ENCODE results near the gene ASB6. TPM values are rescaled to one million over a fixed set of nuclear protein-coding genes. Genes with fewer than 3 reads are reported as not detected.

ASB6 gene
- total RNA-seq, 4 donors from 2014 or later: 21.8 to 54.2 (median 29.6) TPM

GRCh38 chr9:129681924-129682323 lies 40.0 kb upstream of the ASB6 start:
- Histone ChIP-seq H3K27me3 (peaks cover 20% of the 10 kb centered on the region), H3K4me3 (no peak overlapping the region), H3K36me3 (no peaks in the 10 kb centered on the region), H3K4me1 (peaks cover 0 to 5% (median 0%) of the 10 kb centered on the region in 4 donors), H3K9me3 (no peaks in the 10 kb centered on the region), H3K27ac (no peak overlapping the region)
- intact Hi-C loops (cut with DNase I; ENCODE audit: low total_unique reads) (loop anchor here (10.0 kb wide), 1 partner anchor 1653 kb away; no protein-coding TSS in a partner anchor), in situ Hi-C loops (cut with MboI; ENCODE audit: low pct_ligation_motif_present in 1 of 4, low pct_unique_long_range_greater_than_20kb in 1 of 4, low sequenced_read_pairs in 3 of 4) (no loop called here)
- no peak for DNase-seq
- TF ChIP-seq EP300 (IDR thresholded peaks at IDR 0.05; ENCODE audit: low read depth) (no peak), POLR2AphosphoS5 (IDR thresholded peaks at IDR 0.05) (no peak)
- WGBS, 2 donors (ENCODE audit: low coverage in 1 of 2): 74% methylated on average over 11 of the region's 11 CpGs; no CpG with 5 or more reads in 1 of the 2 donors

DNA sequence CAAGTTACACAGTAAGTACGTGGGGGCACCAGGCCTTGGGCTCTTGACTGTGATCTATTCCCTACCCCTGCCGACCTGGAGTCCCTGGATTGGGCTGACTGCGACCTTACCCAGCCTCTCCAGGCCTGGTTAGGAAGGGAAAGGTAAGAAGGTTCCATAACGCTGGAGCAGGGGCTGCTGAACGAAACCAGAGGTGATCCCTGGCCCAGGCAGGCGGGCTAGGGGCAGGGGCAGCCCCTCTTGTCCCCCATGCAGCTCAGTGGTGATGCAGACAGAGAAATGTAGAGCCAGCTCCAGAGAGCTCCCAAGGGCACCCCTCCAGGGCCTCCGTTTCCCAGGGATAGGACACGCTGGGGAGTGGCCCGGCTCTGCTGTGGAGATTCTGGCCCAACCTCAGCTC lies 37.6 kb upstream of the ASB6 start:
- Histone ChIP-seq H3K27ac (no peak overlapping the region), H3K27me3 (peaks cover 38% of the 10 kb centered on the region), H3K36me3 (no peaks in the 10 kb centered on the region), H3K4me1 (peaks cover 0 to 5% (median 0%) of the 10 kb centered on the region in 4 donors), H3K9me3 (no peaks in the 10 kb centered on the region), H3K4me3 (no peak overlapping the region)
- intact Hi-C loops (cut with DNase I; ENCODE audit: low total_unique reads): no loop called here
- in situ Hi-C loops (cut with MboI; ENCODE audit: low pct_ligation_motif_present in 1 of 4, low pct_unique_long_range_greater_than_20kb in 1 of 4, low sequenced_read_pairs in 3 of 4): no loop called here
- 85% methylated on average over 8 of the region's 9 CpGs; no CpG with 5 or more reads in 1 of the 2 donors for WGBS, 2 donors (ENCODE audit: low coverage in 1 of 2)
- DNase-seq: no peak
- no peak for TF ChIP-seq POLR2AphosphoS5 (IDR thresholded peaks at IDR 0.05)
- TF ChIP-seq CTCF (IDR thresholded peaks at IDR 0.05): no peak
- TF ChIP-seq POLR2A (IDR thresholded peaks at IDR 0.05): no peak
- no peak for TF ChIP-seq EP300 (IDR thresholded peaks at IDR 0.05; ENCODE audit: low read depth)

DNA sequence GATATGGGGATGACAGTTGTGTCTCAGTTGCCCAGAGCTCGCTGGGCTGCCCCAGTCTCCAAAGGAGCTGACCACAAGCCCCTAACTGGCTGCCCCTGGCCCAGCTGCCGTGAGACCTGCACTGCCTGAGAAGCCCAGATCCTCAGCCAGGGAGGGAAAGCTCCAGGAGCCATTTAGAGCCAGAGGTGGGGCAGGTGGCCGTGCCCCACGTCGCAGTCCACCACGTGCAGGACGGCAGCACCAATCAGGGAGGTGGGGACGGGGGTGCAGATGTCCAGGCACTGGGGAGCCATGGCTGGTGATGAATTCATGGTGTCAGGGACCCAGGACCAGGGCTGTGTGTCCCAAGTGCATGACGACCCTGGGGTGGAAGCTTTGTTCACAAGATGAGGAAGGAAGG lies 36.9 kb upstream of the ASB6 start:
- H3K36me3 ChIP-seq: no peaks in the 10 kb centered on the region
- WGBS, 2 donors (ENCODE audit: low coverage in 1 of 2): 47% methylated on average over 7 of the region's 9 CpGs; no CpG with 5 or more reads in 1 of the 2 donors
- DNase-seq: no peak
- no peak for TF ChIP-seq POLR2A (IDR thresholded peaks at IDR 0.05)
- no peak for TF ChIP-seq EP300 (IDR thresholded peaks at IDR 0.05; ENCODE audit: low read depth)
- no peak for TF ChIP-seq POLR2AphosphoS5 (IDR thresholded peaks at IDR 0.05)
- TF ChIP-seq CTCF (IDR thresholded peaks at IDR 0.05): no peak
- no peaks in the 10 kb centered on the region for H3K9me3 ChIP-seq
- no peak overlapping the region for H3K4me3 ChIP-seq
- peaks cover 43% of the 10 kb centered on the region for H3K27me3 ChIP-seq
- intact Hi-C loops (cut with DNase I; ENCODE audit: low total_unique reads): no loop called here
- in situ Hi-C loops (cut with MboI; ENCODE audit: low pct_ligation_motif_present in 1 of 4, low pct_unique_long_range_greater_than_20kb in 1 of 4, low sequenced_read_pairs in 3 of 4): no loop called here
- H3K4me1 ChIP-seq: peaks cover 0 to 5% (median 0%) of the 10 kb centered on the region in 4 donors
- no peak overlapping the region for H3K27ac ChIP-seq

- no peaks in the 10 kb centered on the region for H3K9me3 ChIP-seq
- peaks cover 44% of the 10 kb centered on the region for H3K27me3 ChIP-seq
- peaks cover 0 to 3% (median 0%) of the 10 kb centered on the region in 4 donors for H3K4me1 ChIP-seq
- intact Hi-C loops (cut with DNase I; ENCODE audit: low total_unique reads) (no loop called here), in situ Hi-C loops (cut with MboI; ENCODE audit: low pct_ligation_motif_present in 1 of 4, low pct_unique_long_range_greater_than_20kb in 1 of 4, low sequenced_read_pairs in 3 of 4) (no loop called here)
- no peak for DNase-seq
- TF ChIP-seq POLR2AphosphoS5 (IDR thresholded peaks at IDR 0.05) (no peak), POLR2A (IDR thresholded peaks at IDR 0.05) (no peak), EP300 (IDR thresholded peaks at IDR 0.05; ENCODE audit: low read depth) (no peak), CTCF (IDR thresholded peaks at IDR 0.05) (no peak)
- H3K36me3 ChIP-seq: no peaks in the 10 kb centered on the region
- 59 to 79% methylated on average over 4 to 8 of the region's 9 CpGs for WGBS, 2 donors (ENCODE audit: low coverage in 1 of 2)
- H3K27ac ChIP-seq: no peak overlapping the region
- no peak overlapping the region for H3K4me3 ChIP-seq
Measured at GRCh38 chr9:129677456-129677855, 35.5 kb upstream of the ASB6 start.

GRCh38 chr9:129676975-129677374 lies 35.0 kb upstream of the ASB6 start:
- Histone ChIP-seq H3K27ac (no peak overlapping the region), H3K4me3 (no peak overlapping the region), H3K27me3 (peaks cover 44% of the 10 kb centered on the region), H3K9me3 (no peaks in the 10 kb centered on the region), H3K4me1 (no peaks in the 10 kb centered on the region), H3K36me3 (no peaks in the 10 kb centered on the region)
- WGBS, 2 donors (ENCODE audit: low coverage in 1 of 2): 60 to 61% methylated on average over 2 to 12 of the region's 12 CpGs
- DNase-seq: no peak
- no peak for TF ChIP-seq EP300 (IDR thresholded peaks at IDR 0.05; ENCODE audit: low read depth)
- TF ChIP-seq CTCF (IDR thresholded peaks at IDR 0.05): no peak
- no peak for TF ChIP-seq POLR2A (IDR thresholded peaks at IDR 0.05)
- no peak for TF ChIP-seq POLR2AphosphoS5 (IDR thresholded peaks at IDR 0.05)
- in situ Hi-C loops (cut with MboI; ENCODE audit: low pct_ligation_motif_present in 1 of 4, low pct_unique_long_range_greater_than_20kb in 1 of 4, low sequenced_read_pairs in 3 of 4): no loop called here
- intact Hi-C loops (cut with DNase I; ENCODE audit: low total_unique reads): no loop called here

All from transverse colon (tissue), 4 donors.